Retinal pigment epithelial cell (primary cell): Measurements from ENCODE around the gene MARCHF9.

Experiments
- DNase-seq: peaks from one replicate; pipeline ENCODE4 v3.0.0-alpha.2; 2010; ENCODE audit warnings: low read depth
- H3K4me3 ChIP-seq: 2 replicates; pipeline ENCODE4 v1.5.1; 2011; ENCODE audit warnings: mild to moderate bottlenecking, low read length, control low read depth, moderate library complexity
- CTCF ChIP-seq: conservative IDR thresholded peaks from 2 replicates; pipeline ENCODE4 v1.5.1; 2011; ENCODE audit warnings: low read depth, low read length, control low read depth, inconsistent platforms

Gene MARCHF9

DNA sequence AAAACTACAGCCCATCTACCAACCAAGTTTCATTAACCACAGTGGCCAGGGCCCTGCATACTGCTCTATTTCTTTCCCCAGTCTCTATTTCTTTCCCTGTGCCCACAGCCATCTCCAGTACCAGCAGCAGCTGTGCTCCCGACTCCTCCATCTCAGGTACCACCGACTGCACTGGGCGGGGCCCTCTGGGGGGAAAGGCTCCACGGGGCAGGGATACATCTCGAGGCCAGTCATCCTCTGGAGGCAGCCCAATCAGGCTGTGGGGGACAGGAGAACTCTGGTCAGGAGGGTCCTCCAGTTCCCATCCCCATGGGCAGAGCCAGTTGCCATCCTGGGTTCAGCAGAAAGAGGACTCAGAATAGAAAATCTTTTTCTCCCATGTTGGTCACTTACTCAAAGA is 5.8 kb upstream of the MARCHF9 start:
- TF ChIP-seq CTCF: no peak
- H3K4me3 ChIP-seq: no peak overlapping the region
- DNase-seq: no peak

- peak overlapping the region; percentile 90 for H3K4me3 ChIP-seq
- DNase-seq: no peak
- no peak for TF ChIP-seq CTCF
Observed at GRCh38 chr12:57750561-57751431, 4.1 kb upstream of the MARCHF9 start.

DNA sequence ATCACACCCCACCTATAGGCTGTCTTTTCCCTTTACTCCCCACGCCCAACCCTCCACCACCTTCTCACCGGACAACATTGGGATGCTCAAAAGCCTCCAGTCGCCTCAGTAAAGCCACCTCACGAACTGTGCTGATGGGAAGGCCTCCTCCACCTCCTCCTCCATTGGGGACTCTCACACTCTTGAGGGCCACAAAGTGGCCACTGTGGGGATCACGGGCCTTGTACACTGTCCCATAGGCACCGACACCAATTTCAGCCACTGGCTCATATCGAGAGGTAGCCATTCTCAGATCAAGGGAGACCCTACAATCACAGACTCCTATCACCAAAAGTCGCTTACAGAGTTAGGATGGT is 3.5 kb upstream of the MARCHF9 start:
- no peak for DNase-seq
- H3K4me3 ChIP-seq: peak overlapping the region; percentile 90
- TF ChIP-seq CTCF: no peak

- TF ChIP-seq CTCF: no peak
- peak; percentile 98 for DNase-seq
- peak within 1 kb of the TSS; percentile 90 for H3K4me3 ChIP-seq
Observed at GRCh38 chr12:57751788-57752667, 2.9 kb upstream of the MARCHF9 start, which contains the start of gene CDK4. Gene CDK4, minus strand, starts transcription at chr12:57752310. Its CDS starts 593 bp downstream, at chr12:57751717.

DNA sequence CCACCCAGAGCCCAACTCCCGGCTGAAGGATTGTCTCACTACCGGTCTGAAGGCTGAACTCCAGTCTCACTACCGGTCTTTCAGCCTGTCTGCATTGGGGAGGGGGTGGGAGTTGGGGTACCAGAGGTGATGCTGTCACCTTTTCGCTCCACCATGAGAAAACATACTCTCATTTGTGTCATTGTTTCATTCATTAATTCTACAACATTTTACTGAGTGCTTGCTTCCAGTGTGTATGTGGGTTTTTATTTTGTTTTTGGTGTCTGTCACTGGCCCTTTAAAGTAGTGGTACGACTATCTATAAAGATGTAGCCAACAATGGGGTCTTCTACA is 2.3 kb upstream of the MARCHF9 start:
- no peak for TF ChIP-seq CTCF
- H3K4me3 ChIP-seq: peak overlapping the region; percentile 49

DNA sequence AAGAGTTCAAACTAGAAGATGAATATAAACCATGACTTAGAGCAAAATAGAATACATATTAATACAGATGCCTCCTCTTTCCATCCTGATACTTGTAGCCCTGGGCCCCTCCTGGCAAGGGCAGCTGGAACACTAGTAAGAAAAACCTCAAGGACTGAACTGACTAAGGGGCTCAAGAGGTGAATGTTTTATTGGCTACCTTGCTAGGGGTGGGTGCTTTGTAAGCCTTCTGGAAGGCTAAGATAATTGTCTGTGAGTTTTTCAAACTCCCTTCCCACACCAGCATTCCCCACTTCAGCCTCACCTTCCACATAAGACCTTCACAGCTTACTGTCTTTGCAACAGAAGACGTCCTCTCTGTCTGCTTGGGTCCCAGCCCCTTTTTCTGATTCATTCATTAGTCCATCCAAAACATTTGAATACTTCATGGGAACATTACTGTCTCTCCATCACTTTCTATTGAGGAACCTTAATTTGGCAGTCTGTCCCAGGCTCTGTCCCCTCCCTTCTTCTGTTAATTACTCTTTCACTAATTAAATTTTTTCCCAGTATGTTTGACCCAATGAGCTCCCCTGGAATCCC is 1.1 kb upstream of the MARCHF9 start:
- TF ChIP-seq CTCF: no peak
- H3K4me3 ChIP-seq: no peak overlapping the region
- no peak for DNase-seq

More for the DNA sequence above, 2.3 kb upstream of the MARCHF9 start:
- DNase-seq: no peak

DNA sequence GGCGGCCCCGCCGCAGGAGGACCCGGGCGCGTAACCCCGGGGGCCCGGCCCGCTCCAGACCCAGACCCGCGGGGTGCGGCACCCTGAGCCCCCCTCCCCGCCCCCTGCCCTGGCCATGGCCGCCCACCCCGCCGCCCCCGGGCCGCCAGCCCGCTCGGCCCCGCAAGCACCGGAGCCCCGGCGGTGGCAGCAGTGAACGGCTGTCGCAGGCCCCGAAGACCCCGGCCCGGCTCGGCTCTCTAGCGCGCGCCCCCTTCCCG is 221 bp downstream of the MARCHF9 start:
- H3K4me3 ChIP-seq: peak overlapping the region; percentile 40
- no peak for DNase-seq
- no peak for TF ChIP-seq CTCF
